Nephron (organoid): ENCODE measurements around the gene NEUROD1.
"Not testable (repeated sequence)": the region's sequence is repeated elsewhere in the genome, so short reads cannot be mapped to it uniquely, and the experiment has no call there.

ENCODE experiments used
- H3K27ac Mint-ChIP-seq, 3 experiments: 2 replicates each; pipeline ENCODE4 v1.8.0; 2020; ENCODE audit warnings: mixed read lengths in 3 of 3, mild to moderate bottlenecking in 2 of 3, moderate library complexity in 1 of 3
- H3K27me3 Mint-ChIP-seq: 2 replicates; pipeline ENCODE4 v1.8.0; 2021; ENCODE audit warnings: low read depth, mild to moderate bottlenecking, moderate library complexity, mixed read lengths
- H3K36me3 Mint-ChIP-seq: 2 replicates; pipeline ENCODE4 v1.8.0; 2020; ENCODE audit warnings: low read depth, mixed read lengths
- H3K4me1 Mint-ChIP-seq: 2 replicates; pipeline ENCODE4 v1.8.0; 2020; ENCODE audit warnings: mixed read lengths
- H3K4me3 Mint-ChIP-seq, 3 experiments: 2 replicates each; pipeline ENCODE4 v1.8.0; 2020; ENCODE audit warnings: mild to moderate bottlenecking in 3 of 3, mixed read lengths in 3 of 3, moderate library complexity in 2 of 3
- H3K9me3 Mint-ChIP-seq: 2 replicates; pipeline ENCODE4 v1.8.0; 2020; ENCODE audit warnings: mixed read lengths
- CTCF ChIP-seq, 3 experiments: fragments of 200-600 bp; sonication (generic); IDR thresholded peaks; one replicate each; pipeline ENCODE4 v1.5.0; 2021; ENCODE audit warnings: antibody characterized with exemption in 3 of 3; ENCODE audit not compliant: unreplicated experiment in 3 of 3

NEUROD1 gene

DNA sequence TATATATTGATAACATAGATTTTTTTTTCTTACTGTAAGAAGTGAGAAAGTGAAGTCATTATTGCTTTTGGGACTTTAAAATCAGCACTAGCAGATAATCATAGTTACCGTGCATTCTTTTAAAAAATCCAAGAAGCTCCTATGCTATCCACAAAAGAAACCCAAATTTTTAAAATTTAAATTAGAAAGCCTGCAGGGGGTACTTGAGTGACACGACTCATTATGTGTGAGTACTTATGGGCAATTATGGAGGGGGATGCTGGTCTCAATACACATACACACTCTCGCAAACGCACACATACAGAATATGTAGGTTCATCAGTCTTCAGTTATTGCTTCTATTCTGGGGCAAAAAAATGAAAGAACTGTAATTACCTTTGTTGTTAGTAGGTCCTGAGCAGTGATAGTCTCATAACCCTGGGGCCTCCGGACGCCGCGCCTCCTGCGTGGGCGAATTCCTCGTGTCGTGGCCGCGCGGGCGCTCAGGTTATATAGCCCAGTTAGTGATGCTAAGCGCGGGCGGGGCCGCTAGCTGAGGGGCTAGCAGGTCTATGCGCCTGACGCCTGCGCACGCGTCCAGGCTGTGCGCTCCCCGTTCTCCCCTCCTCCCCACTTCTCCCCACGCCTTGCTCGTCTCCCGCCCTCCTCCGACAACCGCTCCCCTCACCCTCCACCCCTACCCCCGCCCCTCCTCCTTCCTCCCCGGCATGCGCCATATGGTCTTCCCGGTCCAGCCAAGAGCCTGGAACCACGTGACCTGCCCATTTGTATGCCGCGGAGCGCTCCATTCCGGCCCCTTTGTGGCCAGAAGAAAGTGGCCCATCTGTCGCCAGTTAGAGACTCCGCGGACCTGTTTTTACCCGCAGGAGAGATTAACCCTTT lies at the start of gene NEUROD1:
TSS of gene NEUROD1 (minus strand) at position 463 of the 882 bp plus-strand sequence. CDS start 1,657 bp downstream, outside the sequence.
- Mint-ChIP-seq H3K9me3 (peaks cover 10% of the 10 kb centered on the region), H3K36me3 (no peaks in the 10 kb centered on the region), H3K4me1 (peaks cover 46% of the 10 kb centered on the region), H3K27ac (no peak within 1 kb of the TSS), H3K27me3 (peaks cover 93% of the 10 kb centered on the region), H3K4me3 (peak within 1 kb of the TSS; percentile 70 to 77 (median 72))
- TF ChIP-seq CTCF (IDR thresholded peaks at IDR 0.05; ENCODE audit: unreplicated experiment in 3 of 3) = no peak

DNA sequence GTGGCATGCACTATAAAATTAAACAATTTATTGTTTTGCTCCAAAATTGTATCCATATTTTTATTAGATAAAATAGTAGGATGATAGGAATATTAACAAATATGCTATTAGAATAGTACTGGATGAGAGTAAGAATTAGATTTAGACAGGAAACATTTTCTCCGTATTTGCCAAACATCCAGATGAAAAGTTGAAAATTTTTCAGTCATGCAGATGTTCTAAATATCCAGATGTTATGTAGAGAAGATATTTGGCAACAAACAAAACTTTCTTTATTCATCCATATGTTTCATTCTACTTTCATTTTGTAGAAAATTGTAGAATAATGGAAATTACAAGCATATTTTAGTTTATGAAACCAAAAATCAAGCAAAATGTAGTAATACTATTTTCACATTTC lies 45.2 kb upstream of the NEUROD1 start:
- Mint-ChIP-seq H3K4me1 (no peaks in the 10 kb centered on the region), H3K27me3 (no peaks in the 10 kb centered on the region)

DNA sequence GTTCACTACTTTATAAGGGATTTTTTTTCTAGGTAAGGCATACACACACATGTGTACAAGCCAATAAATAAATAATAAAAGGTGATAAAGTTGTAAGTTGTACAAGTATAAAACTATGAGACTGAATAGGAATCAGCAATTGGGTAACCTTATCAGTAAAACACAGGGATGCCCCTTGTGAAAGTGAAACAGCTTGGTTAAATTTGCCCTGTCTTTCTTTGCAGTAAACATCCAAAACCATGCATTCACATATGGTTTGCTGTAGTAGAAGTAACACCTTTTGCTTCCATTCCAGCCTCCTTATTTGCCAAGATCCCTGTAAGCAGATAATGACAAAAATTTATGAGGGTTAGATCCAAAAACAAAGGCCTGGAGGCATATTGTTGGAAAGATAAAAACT lies 44.3 kb upstream of the NEUROD1 start:
- TF ChIP-seq CTCF (IDR thresholded peaks at IDR 0.05; ENCODE audit: unreplicated experiment in 3 of 3) = no peak
- H3K36me3 Mint-ChIP-seq = no peaks in the 10 kb centered on the region
- H3K4me3 Mint-ChIP-seq = no peak overlapping the region
- H3K4me1 Mint-ChIP-seq = no peaks in the 10 kb centered on the region
- no peaks in the 10 kb centered on the region for H3K27me3 Mint-ChIP-seq
- H3K27ac Mint-ChIP-seq = no peak overlapping the region
- H3K9me3 Mint-ChIP-seq = peaks cover 9% of the 10 kb centered on the region

More for the DNA sequence above, 45.2 kb upstream of the NEUROD1 start:
- Mint-ChIP-seq H3K36me3 (no peaks in the 10 kb centered on the region), H3K4me3 (no peak overlapping the region), H3K27ac (no peak overlapping the region), H3K9me3 (peaks cover 9% of the 10 kb centered on the region)
- TF ChIP-seq CTCF (IDR thresholded peaks at IDR 0.05; ENCODE audit: unreplicated experiment in 3 of 3) = no peak

- H3K4me1 Mint-ChIP-seq = no peaks in the 10 kb centered on the region
- H3K27me3 Mint-ChIP-seq = no peaks in the 10 kb centered on the region
- peaks cover 9% of the 10 kb centered on the region for H3K9me3 Mint-ChIP-seq
- no peak overlapping the region for H3K27ac Mint-ChIP-seq
- H3K4me3 Mint-ChIP-seq = no peak overlapping the region
- no peaks in the 10 kb centered on the region for H3K36me3 Mint-ChIP-seq
- no peak for TF ChIP-seq CTCF (IDR thresholded peaks at IDR 0.05; ENCODE audit: unreplicated experiment in 3 of 3)
These were observed 43.4 kb upstream of the NEUROD1 start for GRCh38 chr2:181723731-181724130.

GRCh38 chr2:181715033-181715630 lies 34.8 kb upstream of the NEUROD1 start:
- H3K4me3 Mint-ChIP-seq = no peak overlapping the region
- peaks cover 7% of the 10 kb centered on the region for H3K27me3 Mint-ChIP-seq
- H3K27ac Mint-ChIP-seq = no peak overlapping the region
- peak; percentile 63 to 78 (median 69) for TF ChIP-seq CTCF (IDR thresholded peaks at IDR 0.05; ENCODE audit: unreplicated experiment in 3 of 3)
- H3K4me1 Mint-ChIP-seq = no peaks in the 10 kb centered on the region
- no peaks in the 10 kb centered on the region for H3K9me3 Mint-ChIP-seq
- H3K36me3 Mint-ChIP-seq = no peaks in the 10 kb centered on the region

DNA sequence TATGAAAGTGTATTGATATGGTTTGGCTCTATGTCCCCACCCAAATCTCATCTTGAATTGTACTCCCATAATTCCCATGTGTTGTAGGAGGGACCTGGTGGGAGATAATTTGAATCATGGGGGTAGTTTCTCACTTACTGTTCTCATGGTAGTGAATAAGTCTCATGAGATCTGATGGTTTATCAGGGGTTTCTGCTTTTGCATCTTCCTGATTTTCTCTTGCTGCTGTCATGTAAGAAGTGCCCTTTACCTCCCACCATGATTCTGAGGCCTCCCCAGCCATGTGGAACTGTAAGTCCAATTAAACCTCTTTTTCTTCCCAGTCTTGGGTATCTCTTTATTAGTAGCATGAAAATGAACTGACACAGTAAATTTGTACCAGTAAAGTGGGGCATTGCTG lies 30.7 kb upstream of the NEUROD1 start:
- H3K4me3 Mint-ChIP-seq, H3K27me3 Mint-ChIP-seq, H3K9me3 Mint-ChIP-seq, H3K4me1 Mint-ChIP-seq, H3K27ac Mint-ChIP-seq, H3K36me3 Mint-ChIP-seq: not testable (repeated sequence)

- H3K9me3 Mint-ChIP-seq, H3K4me1 Mint-ChIP-seq, H3K4me3 Mint-ChIP-seq, H3K36me3 Mint-ChIP-seq, H3K27me3 Mint-ChIP-seq, H3K27ac Mint-ChIP-seq: not testable (repeated sequence)
These were observed 22.2 kb upstream of the NEUROD1 start for GRCh38 chr2:181702519-181702918.
